HepG2 (cell line): ENCODE measurements around the gene COG8. TPM values are rescaled to one million over a fixed set of nuclear protein-coding genes. Genes with fewer than 3 reads are reported as not detected.

Experiments used
- ARNT2 ChIP-seq: sonication (generic); formaldehyde crosslinking; IDR thresholded peaks from 2 replicates; pipeline ENCODE4 v1.8.0; 2022; ENCODE audit warnings: mild to moderate bottlenecking, low read depth, missing genetic modification reagents, moderate library complexity
- ATF1 ChIP-seq: IDR thresholded peaks from 2 replicates; pipeline ENCODE4 v1.6.1; 2016; ENCODE audit warnings: mild to moderate bottlenecking, control low read depth
- BHLHE40 ChIP-seq: IDR thresholded peaks from 2 replicates; pipeline ENCODE4 v1.6.1; 2011; ENCODE audit warnings: low read length, improper control_type of control experiment
- CEBPB ChIP-seq: IDR thresholded peaks from 2 replicates; pipeline ENCODE4 v1.6.1; 2011; ENCODE audit warnings: low read depth, low read length, improper control_type of control experiment, borderline replicate concordance
- CEBPG ChIP-seq: IDR thresholded peaks from 2 replicates; pipeline ENCODE4 v1.6.1; 2016
- DPF2 ChIP-seq: sonication (generic); formaldehyde crosslinking; IDR thresholded peaks from 2 replicates; pipeline ENCODE4 v1.4.0; 2020; ENCODE audit warnings: mild to moderate bottlenecking, low read depth, missing genetic modification reagents, borderline replicate concordance
- GTF2F1 ChIP-seq: fragments of 150-350 bp; IDR thresholded peaks from 2 replicates; pipeline ENCODE4 v1.6.1; 2014; ENCODE audit warnings: low read length
- HMG20A ChIP-seq: IDR thresholded peaks from 2 replicates; pipeline ENCODE4 v1.6.1; 2016; ENCODE audit warnings: borderline replicate concordance
- REXO4 ChIP-seq: sonication (generic); formaldehyde crosslinking; IDR thresholded peaks from 2 replicates; pipeline ENCODE4 v1.8.0; 2022; ENCODE audit warnings: missing genetic modification reagents, mild to moderate bottlenecking, borderline replicate concordance
- RNF2 ChIP-seq: fragments of 450-650 bp; conservative IDR thresholded peaks from 2 replicates; pipeline ENCODE4 v1.6.1; 2016; ENCODE audit warnings: low read depth
- SOX13 ChIP-seq, 3 experiments: fragments of 450-650 bp in 1 of 3; sonication (generic) in 1 of 3; formaldehyde crosslinking in 1 of 3; IDR thresholded peaks in 2 of 3; conservative IDR thresholded peaks in 1 of 3; 2 replicates each; pipeline versions ENCODE4 v1.5.0 to v1.6.1; 2016 to 2020; ENCODE audit warnings: antibody characterized with exemption in 1 of 3, mild to moderate bottlenecking in 1 of 3, missing compliant biosample characterization in 1 of 3, missing genetic modification reagents in 1 of 3, moderate library complexity in 1 of 3
- ZNF10 ChIP-seq: sonication (generic); formaldehyde crosslinking; IDR thresholded peaks from 2 replicates; pipeline ENCODE4 v1.4.0; 2020; ENCODE audit warnings: mild to moderate bottlenecking, low read depth, missing genetic modification reagents, borderline replicate concordance
- polyA plus RNA-seq, 8 experiments: library from polyadenylated mRNA; depleted of rRNA in 3 of 8; stranded (reverse) in 7 of 8; unstranded in 1 of 8; fragments of >200 nt; fragmentation: Illumina TruSeq in 4 of 8; extraction: Trizol in 4 of 8; gene quantifications; 2 replicates each; pipeline versions ENCODE4 v1.2.1 to v1.2.3, GENCODE V29; 2011 to 2016; ENCODE audit warnings: low read depth in 4 of 8, missing spikeins in 1 of 8, mixed read lengths in 1 of 8; ENCODE audit not compliant: insufficient read depth in 1 of 8
- total RNA-seq, 5 experiments: library from RNA; depleted of rRNA; stranded (reverse); fragments of >200 nt; fragmentation: Illumina TruSeq; extraction: Trizol; gene quantifications; 2 replicates each; pipeline ENCODE4 v1.2.3, GENCODE V29; 2016; ENCODE audit warnings: low read depth in 1 of 5
- TF ChIP-seq, protein P1 (sequence below): sonication (generic); formaldehyde crosslinking; IDR thresholded peaks from 2 replicates; pipeline ENCODE4 v1.4.0; 2020; ENCODE audit warnings: mild to moderate bottlenecking, missing genetic modification reagents
- TF ChIP-seq, protein P2 (sequence below): sonication (generic); formaldehyde crosslinking; conservative IDR thresholded peaks from 2 replicates; pipeline ENCODE4 v1.8.0; 2022; ENCODE audit warnings: low read depth, missing genetic modification reagents
- TF ChIP-seq, protein P3 (sequence below): sonication (generic); formaldehyde crosslinking; IDR thresholded peaks from 2 replicates; pipeline ENCODE4 v1.5.0; 2020; ENCODE audit warnings: missing genetic modification reagents
- TF ChIP-seq, protein P4 (sequence below): sonication (generic); formaldehyde crosslinking; conservative IDR thresholded peaks from 2 replicates; pipeline ENCODE4 v1.8.0; 2022; ENCODE audit warnings: missing genetic modification reagents
- TF ChIP-seq, protein P5 (sequence below): sonication (generic); formaldehyde crosslinking; conservative IDR thresholded peaks from 2 replicates; pipeline ENCODE4 v1.8.1; 2023; ENCODE audit warnings: missing genetic modification reagents

Gene COG8
- total and polyA plus RNA-seq, 2 of the 13 experiments (the other 11 are each of a cell fraction or from before 2014, with no cell fraction given): 45.5 to 52.1 TPM

DNA sequence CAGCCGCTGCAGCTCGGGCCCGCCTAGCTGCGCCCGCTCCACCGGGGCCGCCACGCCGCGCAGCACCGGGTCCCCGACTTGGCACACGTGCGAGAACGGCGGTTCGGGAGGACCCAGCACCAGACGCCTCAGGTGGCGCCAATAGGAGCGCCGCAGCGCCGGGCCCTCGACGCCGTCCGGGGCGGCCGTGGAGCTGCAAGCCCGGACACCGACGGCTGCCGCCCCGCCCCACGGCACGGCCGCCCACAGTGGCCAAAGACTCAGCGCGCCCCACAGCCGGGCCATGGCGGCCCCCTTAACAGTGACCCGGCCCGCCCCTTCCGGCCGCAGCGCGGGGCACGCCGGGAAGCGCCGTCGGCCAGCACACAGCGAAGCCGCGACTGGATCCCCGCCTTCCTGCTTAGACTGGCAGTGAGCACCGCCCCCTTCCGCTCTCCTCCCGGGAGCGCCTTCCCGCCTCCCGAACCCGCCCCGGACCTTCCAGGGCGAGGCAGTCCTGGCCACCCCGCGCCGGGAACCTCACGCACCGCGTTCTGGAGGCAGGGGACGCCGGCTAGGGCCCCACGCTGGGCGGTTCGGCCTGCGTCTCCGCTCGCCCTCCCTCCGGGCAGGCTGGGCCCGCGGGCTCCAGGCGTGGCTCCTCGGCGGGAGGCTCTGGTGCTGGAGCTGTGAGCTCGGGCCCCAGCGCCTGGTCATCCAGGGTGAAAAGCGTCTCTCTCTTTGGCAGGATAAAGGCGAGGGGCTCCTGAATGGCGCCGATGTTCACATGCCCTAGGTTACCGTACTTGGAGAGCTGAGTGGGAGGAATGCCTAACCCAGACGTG, 8.9 kb downstream of the COG8 start, which contains the start of gene PDF (continued):
- TF ChIP-seq CEBPG (CRISPR knock-in tag): peak; percentile 54
- TF ChIP-seq DPF2 (CRISPR knock-in tag): no peak
- TF ChIP-seq ARNT2 (CRISPR knock-in tag): peak; percentile 91
- TF ChIP-seq HMG20A (CRISPR knock-in tag): peak; percentile 29; the same call in 1 of the 2 replicates
- TF ChIP-seq RNF2: peak; percentile 71; the same call in 1 of the 2 replicates
- no peak for TF ChIP-seq CEBPB
- TF ChIP-seq GTF2F1: no peak
- TF ChIP-seq, protein P1, sequence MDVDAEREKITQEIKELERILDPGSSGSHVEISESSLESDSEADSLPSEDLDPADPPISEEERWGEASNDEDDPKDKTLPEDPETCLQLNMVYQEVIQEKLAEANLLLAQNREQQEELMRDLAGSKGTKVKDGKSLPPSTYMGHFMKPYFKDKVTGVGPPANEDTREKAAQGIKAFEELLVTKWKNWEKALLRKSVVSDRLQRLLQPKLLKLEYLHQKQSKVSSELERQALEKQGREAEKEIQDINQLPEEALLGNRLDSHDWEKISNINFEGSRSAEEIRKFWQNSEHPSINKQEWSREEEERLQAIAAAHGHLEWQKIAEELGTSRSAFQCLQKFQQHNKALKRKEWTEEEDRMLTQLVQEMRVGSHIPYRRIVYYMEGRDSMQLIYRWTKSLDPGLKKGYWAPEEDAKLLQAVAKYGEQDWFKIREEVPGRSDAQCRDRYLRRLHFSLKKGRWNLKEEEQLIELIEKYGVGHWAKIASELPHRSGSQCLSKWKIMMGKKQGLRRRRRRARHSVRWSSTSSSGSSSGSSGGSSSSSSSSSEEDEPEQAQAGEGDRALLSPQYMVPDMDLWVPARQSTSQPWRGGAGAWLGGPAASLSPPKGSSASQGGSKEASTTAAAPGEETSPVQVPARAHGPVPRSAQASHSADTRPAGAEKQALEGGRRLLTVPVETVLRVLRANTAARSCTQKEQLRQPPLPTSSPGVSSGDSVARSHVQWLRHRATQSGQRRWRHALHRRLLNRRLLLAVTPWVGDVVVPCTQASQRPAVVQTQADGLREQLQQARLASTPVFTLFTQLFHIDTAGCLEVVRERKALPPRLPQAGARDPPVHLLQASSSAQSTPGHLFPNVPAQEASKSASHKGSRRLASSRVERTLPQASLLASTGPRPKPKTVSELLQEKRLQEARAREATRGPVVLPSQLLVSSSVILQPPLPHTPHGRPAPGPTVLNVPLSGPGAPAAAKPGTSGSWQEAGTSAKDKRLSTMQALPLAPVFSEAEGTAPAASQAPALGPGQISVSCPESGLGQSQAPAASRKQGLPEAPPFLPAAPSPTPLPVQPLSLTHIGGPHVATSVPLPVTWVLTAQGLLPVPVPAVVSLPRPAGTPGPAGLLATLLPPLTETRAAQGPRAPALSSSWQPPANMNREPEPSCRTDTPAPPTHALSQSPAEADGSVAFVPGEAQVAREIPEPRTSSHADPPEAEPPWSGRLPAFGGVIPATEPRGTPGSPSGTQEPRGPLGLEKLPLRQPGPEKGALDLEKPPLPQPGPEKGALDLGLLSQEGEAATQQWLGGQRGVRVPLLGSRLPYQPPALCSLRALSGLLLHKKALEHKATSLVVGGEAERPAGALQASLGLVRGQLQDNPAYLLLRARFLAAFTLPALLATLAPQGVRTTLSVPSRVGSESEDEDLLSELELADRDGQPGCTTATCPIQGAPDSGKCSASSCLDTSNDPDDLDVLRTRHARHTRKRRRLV (CRISPR knock-in tag): no peak
- no peak; the same call in 1 of the 2 replicates for TF ChIP-seq SOX13 (IDR thresholded peaks at IDR 0.05)
- peak in 1 of 2 experiments; percentile 69; a peak in 2 of 4 replicates for TF ChIP-seq SOX13 (CRISPR knock-in tag; conservative IDR thresholded peaks at IDR 0.05 in 1 of 2, IDR thresholded peaks at IDR 0.05 in 1 of 2)
- TF ChIP-seq, protein P2, sequence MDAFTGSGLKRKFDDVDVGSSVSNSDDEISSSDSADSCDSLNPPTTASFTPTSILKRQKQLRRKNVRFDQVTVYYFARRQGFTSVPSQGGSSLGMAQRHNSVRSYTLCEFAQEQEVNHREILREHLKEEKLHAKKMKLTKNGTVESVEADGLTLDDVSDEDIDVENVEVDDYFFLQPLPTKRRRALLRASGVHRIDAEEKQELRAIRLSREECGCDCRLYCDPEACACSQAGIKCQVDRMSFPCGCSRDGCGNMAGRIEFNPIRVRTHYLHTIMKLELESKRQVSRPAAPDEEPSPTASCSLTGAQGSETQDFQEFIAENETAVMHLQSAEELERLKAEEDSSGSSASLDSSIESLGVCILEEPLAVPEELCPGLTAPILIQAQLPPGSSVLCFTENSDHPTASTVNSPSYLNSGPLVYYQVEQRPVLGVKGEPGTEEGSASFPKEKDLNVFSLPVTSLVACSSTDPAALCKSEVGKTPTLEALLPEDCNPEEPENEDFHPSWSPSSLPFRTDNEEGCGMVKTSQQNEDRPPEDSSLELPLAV (CRISPR knock-in tag): no peak
- 0 out of 2 replicates have a peak, but pooled peaks have one; percentile 3 for TF ChIP-seq BHLHE40
- no peak for TF ChIP-seq REXO4 (CRISPR knock-in tag)
- TF ChIP-seq, protein P3, sequence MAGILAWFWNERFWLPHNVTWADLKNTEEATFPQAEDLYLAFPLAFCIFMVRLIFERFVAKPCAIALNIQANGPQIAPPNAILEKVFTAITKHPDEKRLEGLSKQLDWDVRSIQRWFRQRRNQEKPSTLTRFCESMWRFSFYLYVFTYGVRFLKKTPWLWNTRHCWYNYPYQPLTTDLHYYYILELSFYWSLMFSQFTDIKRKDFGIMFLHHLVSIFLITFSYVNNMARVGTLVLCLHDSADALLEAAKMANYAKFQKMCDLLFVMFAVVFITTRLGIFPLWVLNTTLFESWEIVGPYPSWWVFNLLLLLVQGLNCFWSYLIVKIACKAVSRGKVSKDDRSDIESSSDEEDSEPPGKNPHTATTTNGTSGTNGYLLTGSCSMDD: 0 out of 2 replicates have a peak, but pooled peaks have one; percentile 55
- TF ChIP-seq, protein P4, sequence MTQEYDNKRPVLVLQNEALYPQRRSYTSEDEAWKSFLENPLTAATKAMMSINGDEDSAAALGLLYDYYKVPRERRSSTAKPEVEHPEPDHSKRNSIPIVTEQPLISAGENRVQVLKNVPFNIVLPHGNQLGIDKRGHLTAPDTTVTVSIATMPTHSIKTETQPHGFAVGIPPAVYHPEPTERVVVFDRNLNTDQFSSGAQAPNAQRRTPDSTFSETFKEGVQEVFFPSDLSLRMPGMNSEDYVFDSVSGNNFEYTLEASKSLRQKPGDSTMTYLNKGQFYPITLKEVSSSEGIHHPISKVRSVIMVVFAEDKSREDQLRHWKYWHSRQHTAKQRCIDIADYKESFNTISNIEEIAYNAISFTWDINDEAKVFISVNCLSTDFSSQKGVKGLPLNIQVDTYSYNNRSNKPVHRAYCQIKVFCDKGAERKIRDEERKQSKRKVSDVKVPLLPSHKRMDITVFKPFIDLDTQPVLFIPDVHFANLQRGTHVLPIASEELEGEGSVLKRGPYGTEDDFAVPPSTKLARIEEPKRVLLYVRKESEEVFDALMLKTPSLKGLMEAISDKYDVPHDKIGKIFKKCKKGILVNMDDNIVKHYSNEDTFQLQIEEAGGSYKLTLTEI (CRISPR knock-in tag): no peak
- no peak for TF ChIP-seq ZNF10 (CRISPR knock-in tag)
- no peak for TF ChIP-seq ATF1 (CRISPR knock-in tag)
- TF ChIP-seq, protein P5, sequence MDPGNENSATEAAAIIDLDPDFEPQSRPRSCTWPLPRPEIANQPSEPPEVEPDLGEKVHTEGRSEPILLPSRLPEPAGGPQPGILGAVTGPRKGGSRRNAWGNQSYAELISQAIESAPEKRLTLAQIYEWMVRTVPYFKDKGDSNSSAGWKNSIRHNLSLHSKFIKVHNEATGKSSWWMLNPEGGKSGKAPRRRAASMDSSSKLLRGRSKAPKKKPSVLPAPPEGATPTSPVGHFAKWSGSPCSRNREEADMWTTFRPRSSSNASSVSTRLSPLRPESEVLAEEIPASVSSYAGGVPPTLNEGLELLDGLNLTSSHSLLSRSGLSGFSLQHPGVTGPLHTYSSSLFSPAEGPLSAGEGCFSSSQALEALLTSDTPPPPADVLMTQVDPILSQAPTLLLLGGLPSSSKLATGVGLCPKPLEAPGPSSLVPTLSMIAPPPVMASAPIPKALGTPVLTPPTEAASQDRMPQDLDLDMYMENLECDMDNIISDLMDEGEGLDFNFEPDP (CRISPR knock-in tag): no peak
